SU-DHL-6 (cell line): ENCODE results near the gene HDGFL2.
"Not testable (repeated sequence)": the region's sequence is repeated elsewhere in the genome, so short reads cannot be mapped to it uniquely, and the experiment has no call there.

Experiments
- CTCF ChIP-seq: fragments of 200-600 bp; sonication (generic); IDR thresholded peaks from one replicate; pipeline ENCODE4 v1.5.1; 2017; ENCODE audit warnings: antibody characterized with exemption, mild to moderate bottlenecking, low read length, moderate library complexity; ENCODE audit not compliant: insufficient read depth, poor library complexity, severe bottlenecking
- EZH2phosphoT487 ChIP-seq: fragments of 200-600 bp; sonication (generic), shearing (Covaris generic); conservative IDR thresholded peaks from 2 replicates; pipeline ENCODE4 v1.6.1; 2018; ENCODE audit warnings: mild to moderate bottlenecking, antibody characterized with exemption, low read length, moderate library complexity, mixed read lengths

GRCh38 chr19:4527377-4527776 is 55.3 kb downstream of the HDGFL2 start:
- not testable (repeated sequence) for TF ChIP-seq CTCF, EZH2phosphoT487
